HG03342 (cell line): ENCODE results near the gene CYP3A4.
"Not testable (repeated sequence)": the region's sequence is repeated elsewhere in the genome, so short reads cannot be mapped to it uniquely, and the experiment has no call there.

Experiments used
- ATAC-seq: cut with Tn5 transposase; IDR thresholded peaks from one replicate; pipeline ENCODE4 v1.9.1; 2021; ENCODE audit warnings: mild to moderate bottlenecking, moderate library complexity; ENCODE audit not compliant: unreplicated experiment

CYP3A4 gene

GRCh38 chr7:99784007-99784406 lies at the start of gene CYP3A4:
Gene CYP3A4, minus strand, starts transcription at chr7:99784184. Its CDS starts 103 bp downstream, at chr7:99784081.
- ATAC-seq: no peak

GRCh38 chr7:99833289-99833877 lies 49.4 kb upstream of the CYP3A4 start:
- no peak for ATAC-seq

GRCh38 chr7:99831595-99831994 lies 47.6 kb upstream of the CYP3A4 start:
- no peak for ATAC-seq

- no peak for ATAC-seq
Observed at GRCh38 chr7:99829524-99830160, 45.7 kb upstream of the CYP3A4 start.

GRCh38 chr7:99828811-99829210 lies 44.8 kb upstream of the CYP3A4 start:
- ATAC-seq: no peak

- ATAC-seq: no peak
Observed at GRCh38 chr7:99827040-99827778, 43.2 kb upstream of the CYP3A4 start.

GRCh38 chr7:99825873-99826272 lies 41.9 kb upstream of the CYP3A4 start:
- ATAC-seq: no peak

- ATAC-seq: no peak
Observed at GRCh38 chr7:99825452-99825851, 41.5 kb upstream of the CYP3A4 start.

- no peak for ATAC-seq
Observed at GRCh38 chr7:99824091-99824490, 40.1 kb upstream of the CYP3A4 start.

- no peak for ATAC-seq
Observed at GRCh38 chr7:99822731-99823718, 39.0 kb upstream of the CYP3A4 start.

GRCh38 chr7:99820408-99821027 lies 36.5 kb upstream of the CYP3A4 start:
- no peak for ATAC-seq

GRCh38 chr7:99808766-99809165 lies 24.8 kb upstream of the CYP3A4 start:
- no peak for ATAC-seq

GRCh38 chr7:99806839-99807478 lies 23.0 kb upstream of the CYP3A4 start:
- ATAC-seq: no peak

- ATAC-seq: no peak
Observed at GRCh38 chr7:99805641-99806040, 21.7 kb upstream of the CYP3A4 start.

- ATAC-seq: not testable (repeated sequence)
Observed at GRCh38 chr7:99803118-99803517, 19.1 kb upstream of the CYP3A4 start.

- ATAC-seq: not testable (repeated sequence)
Observed at GRCh38 chr7:99801407-99801806, 17.4 kb upstream of the CYP3A4 start.

- ATAC-seq: no peak
Observed at GRCh38 chr7:99798972-99799371, 15.0 kb upstream of the CYP3A4 start.

GRCh38 chr7:99795864-99796263 lies 11.9 kb upstream of the CYP3A4 start:
- ATAC-seq: not testable (repeated sequence)

- ATAC-seq: no peak
Observed at GRCh38 chr7:99794585-99795502, 10.9 kb upstream of the CYP3A4 start.
